Measurements from ENCODE around the gene MDM2.
"Not testable (repeated sequence)": the region's sequence is repeated elsewhere in the genome, so short reads cannot be mapped to it uniquely, and the experiment has no call there.

Gene MDM2

GRCh38 chr12:68790081-68790951, 17.7 kb upstream of the MDM2 start:
- Histone ChIP-seq H2AFZ (ENCODE audit: low read depth, low read length) (no peak overlapping the region), H3K36me3 (ENCODE audit: insufficient read depth, low read length) (no peaks in the 10 kb centered on the region), H3K4me3 (ENCODE audit: low read length) (no peak overlapping the region), H3K27me3 (ENCODE audit: insufficient read depth, low read length) (no peaks in the 10 kb centered on the region), H3K4me1 (ENCODE audit: insufficient read depth, low read length) (peaks cover 3% of the 10 kb centered on the region), H3K9me3 (ENCODE audit: low read length) (no peaks in the 10 kb centered on the region)

- peaks cover 3% of the 10 kb centered on the region for H3K4me1 ChIP-seq (ENCODE audit: insufficient read depth, low read length)
- no peak overlapping the region for H3K4me3 ChIP-seq (ENCODE audit: low read length)
- no peaks in the 10 kb centered on the region for H3K36me3 ChIP-seq (ENCODE audit: insufficient read depth, low read length)
- no peaks in the 10 kb centered on the region for H3K27me3 ChIP-seq (ENCODE audit: insufficient read depth, low read length)
- H3K9me3 ChIP-seq (ENCODE audit: low read length), result no peaks in the 10 kb centered on the region
- H2AFZ ChIP-seq (ENCODE audit: low read depth, low read length), result no peak overlapping the region
Measured at GRCh38 chr12:68790952-68791234, 17.1 kb upstream of the MDM2 start.

- no peak overlapping the region for H3K4me3 ChIP-seq (ENCODE audit: low read length)
- no peaks in the 10 kb centered on the region for H3K36me3 ChIP-seq (ENCODE audit: insufficient read depth, low read length)
- no peak overlapping the region for H2AFZ ChIP-seq (ENCODE audit: low read depth, low read length)
- no peaks in the 10 kb centered on the region for H3K27me3 ChIP-seq (ENCODE audit: insufficient read depth, low read length)
- peaks cover 3% of the 10 kb centered on the region for H3K4me1 ChIP-seq (ENCODE audit: insufficient read depth, low read length)
- H3K9me3 ChIP-seq (ENCODE audit: low read length), result no peaks in the 10 kb centered on the region
Measured at GRCh38 chr12:68791897-68792481, 16.0 kb upstream of the MDM2 start.

GRCh38 chr12:68792952-68793351, 15.0 kb upstream of the MDM2 start:
- Histone ChIP-seq H3K27me3 (ENCODE audit: insufficient read depth, low read length) (no peaks in the 10 kb centered on the region), H2AFZ (ENCODE audit: low read depth, low read length) (no peak overlapping the region), H3K36me3 (ENCODE audit: insufficient read depth, low read length) (no peaks in the 10 kb centered on the region), H3K4me3 (ENCODE audit: low read length) (no peak overlapping the region), H3K9me3 (ENCODE audit: low read length) (no peaks in the 10 kb centered on the region), H3K4me1 (ENCODE audit: insufficient read depth, low read length) (no peaks in the 10 kb centered on the region)

GRCh38 chr12:68793436-68793835, 14.5 kb upstream of the MDM2 start:
- no peak overlapping the region for H3K4me3 ChIP-seq (ENCODE audit: low read length)
- no peak overlapping the region for H2AFZ ChIP-seq (ENCODE audit: low read depth, low read length)
- no peaks in the 10 kb centered on the region for H3K36me3 ChIP-seq (ENCODE audit: insufficient read depth, low read length)
- no peaks in the 10 kb centered on the region for H3K4me1 ChIP-seq (ENCODE audit: insufficient read depth, low read length)
- H3K27me3 ChIP-seq (ENCODE audit: insufficient read depth, low read length), result no peaks in the 10 kb centered on the region
- no peaks in the 10 kb centered on the region for H3K9me3 ChIP-seq (ENCODE audit: low read length)

- no peaks in the 10 kb centered on the region for H3K4me1 ChIP-seq (ENCODE audit: insufficient read depth, low read length)
- H3K4me3 ChIP-seq (ENCODE audit: low read length), result no peak overlapping the region
- H2AFZ ChIP-seq (ENCODE audit: low read depth, low read length), result no peak overlapping the region
Measured at GRCh38 chr12:68793975-68794652, 13.9 kb upstream of the MDM2 start.

GRCh38 chr12:68794653-68795251, 13.2 kb upstream of the MDM2 start:
- Histone ChIP-seq H3K9me3 (ENCODE audit: low read length) (no peaks in the 10 kb centered on the region), H3K27me3 (ENCODE audit: insufficient read depth, low read length) (no peaks in the 10 kb centered on the region), H2AFZ (ENCODE audit: low read depth, low read length) (no peak overlapping the region), H3K4me3 (ENCODE audit: low read length) (no peak overlapping the region), H3K36me3 (ENCODE audit: insufficient read depth, low read length) (no peaks in the 10 kb centered on the region), H3K4me1 (ENCODE audit: insufficient read depth, low read length) (no peaks in the 10 kb centered on the region)

More at GRCh38 chr12:68793975-68794652, 13.9 kb upstream of the MDM2 start:
- Histone ChIP-seq H3K36me3 (ENCODE audit: insufficient read depth, low read length) (no peaks in the 10 kb centered on the region), H3K27me3 (ENCODE audit: insufficient read depth, low read length) (no peaks in the 10 kb centered on the region), H3K9me3 (ENCODE audit: low read length) (no peaks in the 10 kb centered on the region)

GRCh38 chr12:68796399-68796798, 11.6 kb upstream of the MDM2 start:
- Histone ChIP-seq H3K27me3 (ENCODE audit: insufficient read depth, low read length) (no peaks in the 10 kb centered on the region), H3K4me3 (ENCODE audit: low read length) (no peak overlapping the region), H3K36me3 (ENCODE audit: insufficient read depth, low read length) (no peaks in the 10 kb centered on the region), H2AFZ (ENCODE audit: low read depth, low read length) (no peak overlapping the region), H3K9me3 (ENCODE audit: low read length) (no peaks in the 10 kb centered on the region), H3K4me1 (ENCODE audit: insufficient read depth, low read length) (no peaks in the 10 kb centered on the region)

GRCh38 chr12:68798882-68799234, 9.1 kb upstream of the MDM2 start:
- H2AFZ ChIP-seq (ENCODE audit: low read depth, low read length), result no peak overlapping the region
- H3K9me3 ChIP-seq (ENCODE audit: low read length), result no peaks in the 10 kb centered on the region
- H3K27me3 ChIP-seq (ENCODE audit: insufficient read depth, low read length), result no peaks in the 10 kb centered on the region
- no peak overlapping the region for H3K4me3 ChIP-seq (ENCODE audit: low read length)
- H3K4me1 ChIP-seq (ENCODE audit: insufficient read depth, low read length), result no peaks in the 10 kb centered on the region
- H3K36me3 ChIP-seq (ENCODE audit: insufficient read depth, low read length), result no peaks in the 10 kb centered on the region

GRCh38 chr12:68800294-68800693, 7.7 kb upstream of the MDM2 start:
- H2AFZ ChIP-seq (ENCODE audit: low read depth, low read length), result no peak overlapping the region
- H3K36me3 ChIP-seq (ENCODE audit: insufficient read depth, low read length), result no peaks in the 10 kb centered on the region
- H3K27me3 ChIP-seq (ENCODE audit: insufficient read depth, low read length), result no peaks in the 10 kb centered on the region
- no peaks in the 10 kb centered on the region for H3K4me1 ChIP-seq (ENCODE audit: insufficient read depth, low read length)
- H3K9me3 ChIP-seq (ENCODE audit: low read length), result no peaks in the 10 kb centered on the region
- no peak overlapping the region for H3K4me3 ChIP-seq (ENCODE audit: low read length)

- H3K4me1 ChIP-seq (ENCODE audit: insufficient read depth, low read length); H3K27me3 ChIP-seq (ENCODE audit: insufficient read depth, low read length); H3K9me3 ChIP-seq (ENCODE audit: low read length); H2AFZ ChIP-seq (ENCODE audit: low read depth, low read length); H3K36me3 ChIP-seq (ENCODE audit: insufficient read depth, low read length); H3K4me3 ChIP-seq (ENCODE audit: low read length): not testable (repeated sequence)
Measured at GRCh38 chr12:68801124-68801523, 6.9 kb upstream of the MDM2 start.

GRCh38 chr12:68802372-68802745, 5.6 kb upstream of the MDM2 start:
- not testable (repeated sequence) for H2AFZ ChIP-seq (ENCODE audit: low read depth, low read length); H3K9me3 ChIP-seq (ENCODE audit: low read length); H3K4me3 ChIP-seq (ENCODE audit: low read length); H3K27me3 ChIP-seq (ENCODE audit: insufficient read depth, low read length); H3K36me3 ChIP-seq (ENCODE audit: insufficient read depth, low read length); H3K4me1 ChIP-seq (ENCODE audit: insufficient read depth, low read length)

- not testable (repeated sequence) for H3K4me3 ChIP-seq (ENCODE audit: low read length); H3K9me3 ChIP-seq (ENCODE audit: low read length); H3K4me1 ChIP-seq (ENCODE audit: insufficient read depth, low read length); H3K27me3 ChIP-seq (ENCODE audit: insufficient read depth, low read length); H2AFZ ChIP-seq (ENCODE audit: low read depth, low read length); H3K36me3 ChIP-seq (ENCODE audit: insufficient read depth, low read length)
Measured at GRCh38 chr12:68802911-68803651, 4.9 kb upstream of the MDM2 start.

Data from neuron (in vitro differentiated cells).